ENCODE measurements around the gene SPINDOC. TPM values are rescaled to one million over a fixed set of nuclear protein-coding genes. Genes with fewer than 3 reads are reported as not detected.

The SPINDOC gene
- total RNA-seq = 18.9 and 23.0 TPM in 2 replicates

GRCh38 chr11:63813035-63813562 is at the start of gene SPINDOC:
Gene SPINDOC, plus strand, starts transcription at chr11:63813456. Its CDS starts 231 bp downstream, at chr11:63813687.

GRCh38 chr11:63768237-63769041 is 44.8 kb upstream of the SPINDOC start, which contains the start of gene ZFTA:
Gene ZFTA, minus strand, starts transcription at chr11:63768775. Its CDS starts 153 bp downstream, at chr11:63768622.

GRCh38 chr11:63838678-63839507 is 25.6 kb downstream of the SPINDOC start, which contains the start of gene MARK2:
Gene MARK2, plus strand, starts transcription at chr11:63839110. Its CDS starts 397 bp downstream, at chr11:63839507.

Small RNA genes lying within 50 kb of the gene (small RNA-seq; reads per million reads assigned to genes)
- 1.4 reads per million, percentile 30 among the genes with 10 or more reads in this experiment for gene AP006289.1
- not detected for gene RN7SL596P

Other genes starting within 250 kb of the SPINDOC start
- 0.81 and 1.2 TPM in 2 replicates for gene PLAAT3, start 199.0 kb upstream of the SPINDOC start, total RNA-seq
- 210 and 252 TPM in 2 replicates for gene ATL3, start 142.1 kb upstream of the SPINDOC start, total RNA-seq
- 68.5 and 73.0 TPM in 2 replicates for gene RTN3, start 132.0 kb upstream of the SPINDOC start, total RNA-seq
- 22.7 and 22.9 TPM in 2 replicates for gene ZFTA, start 44.7 kb upstream of the SPINDOC start, total RNA-seq
- 15.2 and 16.1 TPM in 2 replicates for gene MARK2, start 25.7 kb downstream of the SPINDOC start, total RNA-seq
- 1.6 and 2.1 TPM in 2 replicates for gene RCOR2, start 103.7 kb downstream of the SPINDOC start, total RNA-seq
- gene NAA40, start 125.5 kb downstream of the SPINDOC start, total RNA-seq = 16.2 and 17.7 TPM in 2 replicates
- gene COX8A, start 161.2 kb downstream of the SPINDOC start, total RNA-seq = 162 and 285 TPM in 2 replicates
- 34.4 and 35.7 TPM in 2 replicates for gene OTUB1, start 173.0 kb downstream of the SPINDOC start, total RNA-seq
- gene FLRT1, start 222.5 kb downstream of the SPINDOC start, total RNA-seq = under 0.01 and 0.32 TPM in 2 replicates